GM19452 (cell line): ENCODE results near the gene KIF6.

ENCODE experiments used
- ATAC-seq: cut with Tn5 transposase; IDR thresholded peaks from one replicate; pipeline ENCODE4 v1.9.1; 2021; ENCODE audit not compliant: unreplicated experiment

KIF6 gene

DNA sequence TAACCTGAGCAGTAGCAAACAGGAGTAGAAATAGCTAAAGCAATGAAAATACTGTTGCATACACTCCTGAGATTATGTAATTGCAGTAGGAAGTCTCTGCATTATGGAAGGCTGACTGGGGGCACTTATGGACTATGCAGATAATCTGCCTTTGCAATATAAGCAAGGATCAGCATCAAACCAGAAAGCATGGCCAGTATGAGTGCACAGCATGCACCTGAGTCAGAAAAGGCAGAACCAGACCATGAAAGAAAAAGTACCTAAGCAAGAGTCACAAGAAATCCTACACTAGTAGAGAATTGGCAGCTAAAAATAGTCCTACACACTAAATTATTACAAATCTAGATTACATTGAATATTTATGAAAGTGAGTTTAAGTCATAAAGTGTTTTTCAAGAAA, 164.3 kb downstream of the KIF6 start:
- ATAC-seq, result no peak

DNA sequence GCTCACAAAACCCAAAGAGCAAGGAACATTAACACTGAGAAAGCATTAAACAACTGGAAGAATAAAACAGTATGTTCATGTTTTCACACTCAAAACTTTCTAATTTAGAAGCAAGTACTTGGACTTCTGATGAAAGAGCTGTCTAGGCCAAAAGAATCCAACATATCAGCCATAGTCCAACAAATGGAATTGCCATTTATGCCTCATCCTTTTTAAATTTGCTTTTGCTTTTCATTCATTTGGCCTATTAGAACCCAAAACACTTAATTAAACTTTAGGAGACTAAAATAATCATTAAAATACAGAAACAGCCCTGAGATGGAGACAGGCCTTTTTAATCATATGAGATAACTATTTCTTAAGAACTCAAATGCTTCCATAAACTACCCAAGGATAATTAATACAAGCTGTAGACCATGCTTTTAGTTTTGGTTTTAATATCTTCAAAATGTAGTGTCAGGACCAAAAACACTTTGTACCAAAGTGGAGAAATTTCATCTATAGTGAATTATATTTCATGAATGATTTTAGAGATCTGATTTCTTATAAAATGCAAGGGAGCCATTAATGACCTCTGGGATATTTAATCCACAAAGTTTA, 166.5 kb downstream of the KIF6 start:
- no peak for ATAC-seq

DNA sequence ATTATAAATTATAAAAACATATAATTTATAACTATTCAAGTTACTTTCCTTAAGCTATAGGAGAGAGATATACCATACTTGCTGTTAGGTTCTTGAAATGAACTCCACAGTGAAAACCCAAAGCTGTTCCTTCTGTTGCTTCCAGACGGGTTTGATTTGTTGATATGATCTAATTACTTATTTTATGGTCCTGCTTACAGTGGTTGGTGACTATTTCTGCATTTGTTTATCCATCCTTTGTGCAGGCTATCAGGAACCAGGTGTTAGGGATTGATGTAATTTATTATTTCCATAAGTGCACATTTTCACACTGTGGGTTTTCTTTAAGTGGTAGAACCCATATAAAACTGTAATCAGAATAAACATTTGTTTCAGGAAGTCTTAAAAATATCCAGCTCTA, 167.1 kb downstream of the KIF6 start:
- ATAC-seq, result no peak

DNA sequence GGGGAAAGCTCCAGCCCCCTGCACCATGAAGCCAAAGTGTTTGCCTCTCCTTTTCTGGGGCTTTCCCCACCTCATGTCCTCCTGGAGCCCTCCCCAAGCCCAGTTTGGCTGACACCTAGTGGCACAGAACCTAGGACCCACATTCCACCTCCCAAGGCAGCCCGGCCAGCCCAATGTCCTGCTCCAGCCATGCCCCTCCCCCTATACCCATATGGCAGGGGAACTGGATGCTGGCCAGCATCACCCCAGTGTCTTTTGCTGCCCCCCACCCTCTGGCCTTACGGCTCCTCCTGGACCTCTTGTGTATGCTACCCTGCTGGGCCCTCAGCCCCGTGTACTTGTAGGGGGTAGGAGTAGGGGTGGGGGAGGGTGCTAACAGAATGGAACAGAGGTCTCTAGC, 170.1 kb downstream of the KIF6 start:
- ATAC-seq, result no peak

DNA sequence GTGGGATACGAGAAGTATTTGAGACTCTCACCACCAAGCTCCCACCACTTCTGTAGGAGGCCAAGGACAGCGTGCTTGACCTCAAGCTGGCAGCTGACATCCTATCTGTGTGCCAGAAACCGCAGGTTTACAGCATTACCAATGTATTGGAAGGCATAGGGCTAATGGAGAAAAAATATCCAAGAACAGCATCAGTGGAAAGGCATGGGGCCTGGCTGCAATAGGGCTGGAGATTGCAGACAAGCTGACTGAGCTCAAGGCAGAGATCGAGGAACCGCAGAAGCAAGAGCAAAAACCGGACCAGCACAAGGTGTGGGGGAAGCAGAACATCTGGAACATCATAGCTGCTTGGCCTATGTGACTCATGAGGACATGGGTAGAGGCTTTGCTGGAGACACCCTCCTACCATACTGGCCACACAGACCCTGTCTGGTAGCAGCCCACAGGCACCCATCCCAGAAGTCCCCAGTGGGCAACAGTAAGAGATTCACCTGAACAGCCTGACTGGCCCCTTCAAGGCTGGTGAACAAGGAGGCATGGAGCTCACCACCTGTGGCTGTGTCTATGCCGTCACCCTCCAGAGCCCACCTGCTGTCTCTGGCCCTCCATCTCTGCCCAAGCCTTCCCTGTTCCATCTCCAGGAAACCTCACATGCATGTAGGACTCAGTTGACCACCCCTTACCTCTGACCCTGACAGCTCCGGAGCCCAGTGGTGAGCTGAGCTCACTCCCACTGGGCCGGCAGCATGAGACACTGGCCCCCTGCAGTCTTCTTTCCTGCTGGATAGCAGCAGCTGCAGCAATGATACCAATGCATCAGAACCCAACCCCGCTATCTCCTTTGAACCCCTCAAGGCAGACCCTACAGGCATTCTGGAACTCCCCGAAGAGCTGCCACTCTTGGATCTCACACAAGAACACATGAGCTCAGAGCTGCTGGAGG, 171.1 kb downstream of the KIF6 start:
- no peak for ATAC-seq

DNA sequence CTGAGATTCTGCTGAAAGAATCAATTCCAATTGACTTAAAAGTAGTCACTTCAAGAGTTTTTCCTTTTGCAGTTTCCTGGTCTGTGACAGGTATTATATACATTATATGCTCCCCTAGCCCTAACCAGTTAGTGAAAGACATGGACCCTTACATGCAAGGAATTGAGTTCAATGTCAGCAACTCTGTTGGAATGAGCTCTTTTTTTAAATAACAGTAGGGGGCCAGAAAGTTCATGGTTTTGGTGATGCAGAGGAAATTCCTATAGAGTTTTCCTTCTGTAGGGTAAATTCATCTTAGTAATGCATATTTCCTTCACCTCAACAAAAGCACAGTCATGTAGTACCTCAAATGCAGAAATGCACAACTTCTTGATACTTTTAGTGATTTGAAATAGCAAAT, 172.2 kb downstream of the KIF6 start:
- no peak for ATAC-seq

DNA sequence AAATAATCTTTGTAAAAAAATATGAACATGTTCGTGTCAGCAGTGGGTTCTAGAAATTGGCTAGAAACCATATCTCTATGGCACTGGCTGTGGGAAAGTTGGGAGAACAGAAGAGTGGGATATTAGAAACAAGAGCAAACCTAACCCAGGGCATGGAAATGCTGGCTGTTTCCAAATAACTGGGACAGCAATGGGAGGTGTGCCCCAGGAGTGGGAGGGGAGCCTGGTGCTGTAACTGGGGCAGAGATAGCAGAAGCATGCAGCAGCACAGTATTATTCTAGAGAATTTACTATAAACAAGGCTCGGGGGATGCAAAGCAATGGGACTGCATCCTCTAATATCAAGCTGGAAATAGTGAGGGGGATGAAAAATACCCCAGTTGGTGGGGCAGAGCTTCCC, 175.0 kb downstream of the KIF6 start:
- ATAC-seq, result no peak

DNA sequence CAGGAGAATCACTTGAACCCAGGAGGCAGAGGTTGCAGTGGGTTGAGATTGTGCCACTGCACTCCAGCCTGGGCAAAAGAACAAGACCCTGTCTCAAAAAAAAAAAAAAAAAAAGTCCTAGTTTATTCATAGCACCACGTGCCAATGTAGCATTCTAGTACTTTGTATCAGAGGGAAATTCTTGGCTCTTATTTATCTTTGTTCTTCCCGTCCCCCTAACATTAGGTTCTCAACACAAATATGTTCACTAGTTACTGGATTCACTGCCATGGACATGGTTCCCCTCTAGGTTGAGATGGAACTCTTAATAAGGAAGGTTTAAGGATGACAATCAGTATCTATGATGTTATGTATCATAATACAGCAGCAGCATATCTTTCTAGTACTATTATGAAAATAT, 178.5 kb downstream of the KIF6 start:
- no peak for ATAC-seq

DNA sequence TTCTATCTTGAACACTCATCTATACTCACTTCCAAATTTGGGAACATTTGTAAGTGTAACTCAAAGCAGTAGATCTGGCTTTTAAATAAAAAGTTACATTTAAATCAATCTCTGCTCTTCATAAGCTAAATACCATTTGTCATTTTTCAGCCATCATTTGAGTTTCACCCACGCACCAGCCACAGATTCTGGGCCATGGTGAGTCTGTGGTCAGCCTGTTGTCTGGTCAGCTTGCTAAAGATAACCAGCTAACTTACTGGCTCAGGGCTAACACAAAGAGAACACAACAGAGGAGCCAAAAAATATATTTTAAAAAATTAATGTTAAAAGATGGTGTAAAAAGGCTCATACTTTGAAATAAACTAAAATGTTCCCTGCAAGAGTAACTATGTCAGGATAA, 181.3 kb downstream of the KIF6 start:
- no peak for ATAC-seq

DNA sequence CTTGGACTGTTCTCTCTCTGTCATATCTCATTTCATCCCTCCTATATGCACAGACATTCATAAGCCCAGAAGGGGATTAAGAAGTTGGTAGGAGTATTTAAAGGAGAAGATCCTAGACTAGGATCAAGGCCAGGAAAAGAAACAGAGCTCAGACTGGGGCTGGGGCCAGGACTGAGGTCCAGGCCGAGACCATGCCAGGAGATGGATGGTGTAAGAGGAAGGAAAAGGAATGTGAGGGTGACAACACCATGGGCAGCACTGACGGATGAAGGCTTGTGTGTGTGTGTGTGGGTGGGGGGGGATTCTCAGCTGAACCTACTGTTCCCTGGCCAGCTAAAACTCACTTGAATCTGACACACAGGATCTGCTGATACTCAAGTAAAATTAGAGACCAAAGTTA, 182.1 kb downstream of the KIF6 start:
- no peak for ATAC-seq

DNA sequence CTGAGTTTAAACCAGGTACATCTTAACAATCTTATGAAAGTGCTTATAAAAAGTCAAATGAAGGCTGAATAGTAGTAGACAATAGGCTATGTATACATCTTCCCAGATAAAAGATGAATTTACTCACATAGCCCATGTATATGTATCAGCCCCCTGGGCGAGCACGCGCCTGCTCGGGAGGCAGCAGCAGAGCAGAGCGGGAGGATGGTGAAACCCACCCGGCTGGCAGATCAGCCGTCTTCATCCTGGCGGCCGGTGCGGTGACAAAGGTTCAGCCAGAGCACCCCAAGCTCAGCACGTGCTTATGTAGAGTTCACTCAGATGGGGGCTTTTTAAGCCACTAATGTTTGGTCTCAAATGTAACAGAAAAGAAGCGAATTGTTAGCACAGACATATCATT, 184.8 kb downstream of the KIF6 start:
- ATAC-seq, result no peak

DNA sequence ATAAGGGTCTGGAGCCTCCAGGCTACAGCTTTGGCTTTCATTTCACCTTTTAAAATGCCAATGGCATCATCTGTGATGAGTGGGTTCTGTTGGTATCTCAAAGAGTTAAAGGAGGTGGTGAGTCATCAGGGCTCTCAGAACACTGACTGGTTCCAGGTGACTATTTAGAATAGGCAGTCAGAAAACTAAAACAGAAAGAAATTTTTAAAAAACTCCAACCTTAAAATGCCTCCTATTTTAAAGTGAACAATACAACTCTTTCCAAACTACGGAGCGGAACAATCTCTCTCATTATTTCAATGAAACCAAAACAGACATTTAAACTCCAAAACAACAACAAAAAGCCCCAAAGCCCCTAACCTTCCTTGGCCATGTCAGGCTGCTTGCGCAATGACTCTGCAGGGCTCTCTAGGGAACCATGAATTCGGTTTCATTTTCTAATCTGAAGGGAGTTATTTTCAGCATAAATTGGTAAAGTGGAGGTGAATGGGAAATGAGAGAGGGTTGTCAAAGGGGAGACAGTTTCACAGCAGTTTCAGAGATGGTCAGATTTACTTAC, 194.9 kb downstream of the KIF6 start:
- peak; percentile 98 for ATAC-seq

DNA sequence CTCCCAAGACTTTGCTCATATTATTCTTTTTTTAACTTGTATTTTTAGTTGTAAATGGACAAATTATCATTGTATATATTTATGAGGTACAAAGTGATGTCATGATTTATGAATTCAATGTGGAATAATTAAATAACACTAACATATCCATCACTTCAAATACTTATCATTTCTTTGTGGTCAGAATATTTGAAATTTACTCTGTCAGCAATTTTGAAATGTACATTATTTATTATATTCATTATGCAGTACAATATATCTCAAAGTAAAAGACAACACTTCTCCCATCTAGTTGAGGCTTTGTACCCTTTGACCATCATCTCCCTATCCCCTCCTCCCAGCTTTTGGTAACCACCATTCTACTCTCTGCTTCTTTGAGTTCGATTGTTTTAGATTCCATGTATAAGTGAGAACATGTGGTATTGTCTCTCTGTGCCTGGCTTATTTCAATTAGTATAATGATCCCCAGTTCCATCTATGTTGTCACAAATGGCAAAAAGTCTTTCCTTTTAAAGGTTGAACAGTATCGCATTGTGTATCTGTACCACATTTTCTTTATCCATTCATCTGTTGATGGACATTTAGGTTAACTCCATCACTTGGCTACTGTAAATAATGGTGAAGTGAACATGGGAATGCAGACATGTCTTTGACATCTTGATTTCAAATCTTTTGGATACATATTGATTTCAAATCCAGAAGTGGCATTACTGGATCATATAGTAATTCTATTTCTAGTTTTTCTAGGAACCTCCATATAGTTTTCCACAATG, 197.2 kb downstream of the KIF6 start:
- no peak for ATAC-seq

DNA sequence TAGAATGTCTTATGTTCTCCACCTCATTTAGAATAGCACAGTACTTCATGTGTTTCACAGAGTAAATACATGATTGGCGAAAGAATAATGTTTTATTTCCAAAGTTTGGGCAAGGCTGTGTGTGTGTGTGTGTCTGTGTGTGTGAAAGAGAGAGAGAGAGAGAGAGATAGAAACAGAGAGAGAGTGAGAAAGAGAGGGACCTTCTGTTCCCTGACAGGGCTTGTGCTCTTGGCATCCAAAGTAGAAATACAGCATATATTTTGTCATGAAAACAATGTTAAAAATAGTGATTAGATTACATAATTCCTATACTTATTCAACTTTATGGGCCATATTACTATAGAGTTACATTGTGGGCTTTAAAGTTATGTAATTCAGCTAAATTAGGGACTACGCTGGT, 201.2 kb downstream of the KIF6 start:
- ATAC-seq, result no peak

DNA sequence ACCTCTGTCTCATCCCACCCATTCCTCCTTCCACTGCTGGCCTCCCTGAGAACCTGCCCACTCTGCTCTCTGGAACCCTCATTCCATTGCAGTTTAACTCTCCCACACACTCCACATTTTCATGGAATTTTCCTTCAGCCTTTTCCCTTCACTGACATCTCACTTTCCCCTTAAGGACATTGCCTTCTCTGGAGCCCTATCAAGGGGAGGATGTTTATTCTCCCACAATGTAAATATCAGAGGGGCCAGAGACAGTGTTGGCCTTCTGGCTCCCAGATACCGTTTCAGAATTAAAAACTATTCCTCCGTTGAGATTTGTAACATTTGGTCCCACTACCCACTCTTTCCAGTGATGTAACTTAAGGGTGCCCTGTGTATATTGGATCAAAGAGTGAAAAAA, 203.2 kb downstream of the KIF6 start:
- ATAC-seq, result no peak

DNA sequence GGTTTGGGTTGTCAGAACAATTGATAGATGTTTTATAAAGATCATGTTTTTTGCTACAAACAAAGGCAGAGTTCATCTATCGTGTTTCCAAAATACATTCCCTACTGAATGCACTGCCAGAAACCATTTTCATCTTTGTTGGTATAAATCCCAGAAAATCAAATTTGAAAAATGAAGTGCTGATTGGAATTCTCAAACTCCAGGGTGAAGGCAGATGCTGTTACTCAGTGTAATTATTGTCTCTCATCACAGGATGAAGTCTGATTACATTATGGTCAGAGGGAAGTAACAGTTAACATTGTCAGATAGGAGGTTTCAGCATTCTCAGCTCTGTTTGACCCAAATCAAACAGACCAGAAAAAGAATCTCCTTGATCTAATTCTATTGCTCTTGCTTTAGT, 204.3 kb downstream of the KIF6 start:
- ATAC-seq, result no peak

DNA sequence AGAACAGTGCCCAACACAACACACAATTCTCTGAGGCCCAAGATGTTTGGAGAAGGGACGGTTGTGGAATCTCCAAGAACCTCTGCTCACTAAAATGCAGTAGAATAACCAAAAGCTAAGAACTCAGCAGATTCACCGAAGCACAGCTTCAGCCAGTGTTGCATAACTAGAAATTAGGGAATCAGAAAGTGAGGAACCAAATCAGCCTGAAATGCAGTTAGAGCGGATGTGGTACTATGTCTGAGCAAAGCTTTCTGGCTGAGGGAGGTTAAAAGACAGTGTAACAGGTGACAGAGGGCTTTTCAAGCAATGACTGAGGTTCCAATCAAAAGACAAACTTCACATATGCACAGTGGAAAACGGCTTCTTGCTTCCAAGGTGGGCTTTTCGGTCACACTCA, 204.8 kb downstream of the KIF6 start:
- ATAC-seq, result no peak

DNA sequence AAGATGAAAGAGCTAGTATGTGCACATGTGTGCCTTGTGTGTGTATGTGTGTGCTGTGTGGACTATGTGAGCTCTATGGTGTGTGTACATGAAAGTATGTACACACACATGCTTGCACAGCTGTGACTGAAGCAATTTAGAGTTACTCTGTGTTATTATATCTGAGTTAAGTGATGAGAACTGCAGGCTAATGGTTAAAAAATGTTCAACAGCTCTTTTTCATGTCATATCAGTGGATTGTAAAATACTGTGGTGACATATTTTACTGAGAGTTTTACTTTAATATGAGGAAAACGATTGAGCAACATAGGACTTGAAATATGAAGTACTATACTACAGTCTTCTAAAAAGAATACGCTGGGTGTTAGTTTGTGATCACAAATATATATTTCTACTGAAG, 207.0 kb downstream of the KIF6 start:
- no peak for ATAC-seq

DNA sequence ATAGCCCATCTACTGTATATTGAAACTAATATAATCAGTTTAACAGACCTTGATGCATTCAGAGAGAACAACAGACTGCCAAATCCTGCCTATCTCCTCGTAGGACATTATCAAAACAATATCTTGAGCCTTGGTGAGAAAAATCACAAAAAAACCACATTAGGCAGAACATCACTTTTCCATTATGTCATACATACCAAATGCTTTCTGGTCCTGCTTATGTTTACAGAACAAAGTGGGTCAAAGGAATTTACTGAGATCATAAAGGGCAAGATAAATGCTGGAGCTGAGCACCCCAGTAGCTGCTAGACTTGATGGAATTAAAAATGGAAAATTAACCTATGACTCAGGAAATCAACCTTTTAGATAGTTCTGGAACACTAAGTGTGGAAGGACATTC, 207.5 kb downstream of the KIF6 start:
- no peak for ATAC-seq

DNA sequence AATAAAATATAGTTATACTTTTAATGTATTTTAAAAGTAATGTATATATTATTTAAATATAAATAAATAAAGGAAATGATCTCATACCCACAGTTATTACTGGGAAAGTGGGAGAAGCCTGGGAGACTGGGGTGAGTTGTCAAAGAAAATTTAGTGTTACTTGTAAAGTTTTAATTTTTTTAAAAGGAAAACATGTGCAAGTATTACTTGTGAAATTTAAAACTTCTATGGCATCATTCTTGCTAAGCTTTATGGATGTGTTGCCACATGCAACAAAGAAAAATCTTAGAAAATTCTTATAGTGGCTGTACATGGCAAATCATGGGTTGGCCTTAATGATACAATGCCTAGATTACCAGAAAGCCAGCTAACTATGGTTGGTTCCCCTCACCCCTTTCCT, 208.7 kb downstream of the KIF6 start:
- no peak for ATAC-seq

DNA sequence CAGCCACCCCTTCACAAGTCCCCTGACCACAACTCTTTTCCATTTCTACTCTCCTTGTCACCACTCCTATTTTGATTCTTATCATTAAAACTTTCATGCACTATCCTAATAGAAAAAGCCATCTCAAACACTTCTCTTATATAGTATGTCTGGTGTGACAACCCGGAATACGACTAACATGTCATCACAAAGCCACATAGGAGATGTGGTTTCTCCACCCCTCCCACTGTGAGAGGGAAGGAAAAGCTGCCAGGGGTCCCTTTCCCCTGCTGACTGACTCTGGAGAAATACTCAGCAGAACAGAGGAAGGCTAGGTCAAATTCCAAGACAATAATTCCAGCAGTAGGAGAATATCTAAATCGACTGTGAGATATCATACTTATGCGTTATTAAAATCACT, 209.7 kb downstream of the KIF6 start:
- ATAC-seq, result no peak

DNA sequence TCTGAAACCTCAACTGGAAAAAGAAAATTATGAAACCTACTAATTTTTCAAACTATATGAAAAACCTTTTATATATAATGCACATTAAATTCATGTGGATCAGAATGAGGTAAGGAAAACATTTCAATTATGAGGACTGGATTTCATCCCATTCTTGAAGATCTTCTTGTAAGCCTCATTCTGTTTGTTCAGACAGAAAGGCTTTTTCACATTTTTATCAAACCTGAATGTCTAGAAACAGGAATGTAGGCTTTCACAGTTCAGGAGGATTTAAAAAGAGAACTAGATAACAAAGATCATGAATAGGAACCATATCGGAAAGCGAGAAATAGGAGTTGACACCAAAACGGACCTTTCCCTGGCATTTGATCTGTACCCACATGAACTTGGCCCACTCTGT, 210.2 kb downstream of the KIF6 start:
- ATAC-seq, result no peak
